Activated T-helper 1 cell treated with anti-CD3 and anti-CD28 coated beads, Interleukin-12 subunit alpha, Interleukin-12 subunit beta, Interleukin-2, Interleukin-4 antibody, amounts not matched to agents 30 ng/mL and 10 ng/mL and 1 ng/mL, durations not matched to agents 14 hours and 24 hours and 36 hours (primary cell): Measurements from ENCODE around the gene RAB37. TPM values are rescaled to one million over a fixed set of nuclear protein-coding genes. Genes with fewer than 3 reads are reported as not detected.

Experiments
- total RNA-seq: library from RNA; stranded (reverse); gene quantifications from 2 replicates; pipeline ENCODE4 v1.2.3, GENCODE V29; 2022

The RAB37 gene
- total RNA-seq, 1 donor from 2014 or later: 6.1 TPM

Other genes starting within 250 kb of the RAB37 start
- gene CD300LB, start 205.8 kb upstream of the RAB37 start, total RNA-seq: not detected in 2 replicates
- gene CD300C, start 191.1 kb upstream of the RAB37 start, total RNA-seq: 0.32 and 0.41 TPM in 2 replicates
- gene CD300H, start 169.7 kb upstream of the RAB37 start, total RNA-seq: not detected in 2 replicates
- gene CD300LD, start 145.0 kb upstream of the RAB37 start, total RNA-seq: not detected in 2 replicates
- not detected in 2 replicates for gene CD300E, start 113.5 kb upstream of the RAB37 start, total RNA-seq
- gene CD300LF, start 24.3 kb upstream of the RAB37 start, total RNA-seq: not detected in 2 replicates
- gene NHERF1, start 11.4 kb downstream of the RAB37 start, total RNA-seq: 142 and 153 TPM in 2 replicates
- gene NAT9, start 39.1 kb downstream of the RAB37 start, total RNA-seq: 69.0 and 70.8 TPM in 2 replicates
- gene GRIN2C, start 122.6 kb downstream of the RAB37 start, total RNA-seq: 0.02 and 0.34 TPM in 2 replicates
- gene FDXR, start 135.7 kb downstream of the RAB37 start, total RNA-seq: 20.1 and 21.5 TPM in 2 replicates
- gene FADS6, start 156.4 kb downstream of the RAB37 start, total RNA-seq: not detected in 2 replicates
- not detected in 2 replicates for gene USH1G, start 186.0 kb downstream of the RAB37 start, total RNA-seq
- gene OTOP2, start 187.0 kb downstream of the RAB37 start, total RNA-seq: not detected in 2 replicates
- gene OTOP3, start 198.6 kb downstream of the RAB37 start, total RNA-seq: not detected in 2 replicates
- 0.29 and 0.31 TPM in 2 replicates for gene HID1, start 235.5 kb downstream of the RAB37 start, total RNA-seq